Measurements from ENCODE around the gene TEX2.

DNA sequence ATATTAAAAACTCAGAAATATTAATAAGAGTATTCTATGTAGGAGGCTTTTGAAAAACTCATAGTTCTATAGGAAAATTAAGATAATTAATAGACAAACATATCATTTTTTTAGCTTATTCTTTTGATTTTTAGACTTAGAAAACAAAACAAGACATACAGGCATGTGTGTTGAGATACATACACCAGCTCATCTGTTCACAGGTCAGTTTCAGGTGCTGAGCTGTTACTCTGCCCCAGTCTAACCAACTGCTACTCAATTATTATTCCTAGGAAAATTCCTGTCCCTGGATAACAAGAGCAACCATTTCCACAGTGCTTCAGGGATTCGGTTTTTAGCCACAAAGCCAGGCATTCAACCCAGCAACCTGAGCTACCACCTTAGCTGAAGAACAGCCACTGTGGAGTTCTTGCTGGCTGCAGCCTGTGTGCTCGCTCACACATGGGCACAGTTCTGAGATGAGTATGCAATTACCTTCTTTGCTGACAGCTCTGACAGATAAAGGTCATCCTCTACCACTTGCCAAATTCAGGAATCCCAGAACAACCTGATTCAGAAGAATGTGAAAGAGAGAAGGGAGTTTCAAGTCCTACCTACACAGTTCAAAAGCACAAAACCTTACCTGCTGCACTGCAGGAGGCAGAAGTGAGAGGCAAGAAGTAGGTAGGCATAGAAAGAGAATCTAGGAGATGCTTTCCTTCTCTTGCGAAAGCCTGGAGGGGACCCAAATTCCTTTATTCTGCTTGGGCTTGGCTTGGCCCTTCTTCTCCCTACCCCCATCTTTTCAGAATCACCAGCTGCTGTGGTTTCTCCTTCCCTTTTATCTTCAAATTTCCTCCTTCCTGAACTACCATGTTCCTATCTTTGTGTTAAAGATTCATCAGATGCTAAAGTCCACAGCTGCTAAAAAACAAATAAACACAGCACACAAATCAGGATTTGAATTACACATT lies 62.7 kb downstream of the TEX2 start:
- TF ChIP-seq, protein P1, sequence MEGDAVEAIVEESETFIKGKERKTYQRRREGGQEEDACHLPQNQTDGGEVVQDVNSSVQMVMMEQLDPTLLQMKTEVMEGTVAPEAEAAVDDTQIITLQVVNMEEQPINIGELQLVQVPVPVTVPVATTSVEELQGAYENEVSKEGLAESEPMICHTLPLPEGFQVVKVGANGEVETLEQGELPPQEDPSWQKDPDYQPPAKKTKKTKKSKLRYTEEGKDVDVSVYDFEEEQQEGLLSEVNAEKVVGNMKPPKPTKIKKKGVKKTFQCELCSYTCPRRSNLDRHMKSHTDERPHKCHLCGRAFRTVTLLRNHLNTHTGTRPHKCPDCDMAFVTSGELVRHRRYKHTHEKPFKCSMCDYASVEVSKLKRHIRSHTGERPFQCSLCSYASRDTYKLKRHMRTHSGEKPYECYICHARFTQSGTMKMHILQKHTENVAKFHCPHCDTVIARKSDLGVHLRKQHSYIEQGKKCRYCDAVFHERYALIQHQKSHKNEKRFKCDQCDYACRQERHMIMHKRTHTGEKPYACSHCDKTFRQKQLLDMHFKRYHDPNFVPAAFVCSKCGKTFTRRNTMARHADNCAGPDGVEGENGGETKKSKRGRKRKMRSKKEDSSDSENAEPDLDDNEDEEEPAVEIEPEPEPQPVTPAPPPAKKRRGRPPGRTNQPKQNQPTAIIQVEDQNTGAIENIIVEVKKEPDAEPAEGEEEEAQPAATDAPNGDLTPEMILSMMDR (IDR thresholded peaks at IDR 0.05; ENCODE audit: insufficient read depth, low read length), result no peak
- TF ChIP-seq REST (IDR thresholded peaks at IDR 0.05; ENCODE audit: insufficient replicate concordance, low read depth), result no peak

Data from HL-60 (cell line).